Measurements from ENCODE around the gene GATA2.

The GATA2 gene

GRCh38 chr3:128486681-128487537 lies 6.1 kb downstream of the GATA2 start:
- H3K9me3 ChIP-seq: no peaks in the 10 kb centered on the region
- no peaks in the 10 kb centered on the region for H3K36me3 ChIP-seq
- H3K4me1 ChIP-seq: peaks cover 0 to 65% (median 51%) of the 10 kb centered on the region in 4 donors
- no peak overlapping the region for H3K27ac ChIP-seq
- intact Hi-C loops (cut with DNase I; ENCODE audit: low total_unique reads): loop anchor here (5.0 kb wide), 1 partner anchor 410 kb away; no protein-coding TSS in a partner anchor
- peaks cover 15 to 98% of the 10 kb centered on the region in 2 donors for H3K27me3 ChIP-seq
- peak in 1 of 2 donors; percentile 62 for DNase-seq
- TF ChIP-seq, protein P1, sequence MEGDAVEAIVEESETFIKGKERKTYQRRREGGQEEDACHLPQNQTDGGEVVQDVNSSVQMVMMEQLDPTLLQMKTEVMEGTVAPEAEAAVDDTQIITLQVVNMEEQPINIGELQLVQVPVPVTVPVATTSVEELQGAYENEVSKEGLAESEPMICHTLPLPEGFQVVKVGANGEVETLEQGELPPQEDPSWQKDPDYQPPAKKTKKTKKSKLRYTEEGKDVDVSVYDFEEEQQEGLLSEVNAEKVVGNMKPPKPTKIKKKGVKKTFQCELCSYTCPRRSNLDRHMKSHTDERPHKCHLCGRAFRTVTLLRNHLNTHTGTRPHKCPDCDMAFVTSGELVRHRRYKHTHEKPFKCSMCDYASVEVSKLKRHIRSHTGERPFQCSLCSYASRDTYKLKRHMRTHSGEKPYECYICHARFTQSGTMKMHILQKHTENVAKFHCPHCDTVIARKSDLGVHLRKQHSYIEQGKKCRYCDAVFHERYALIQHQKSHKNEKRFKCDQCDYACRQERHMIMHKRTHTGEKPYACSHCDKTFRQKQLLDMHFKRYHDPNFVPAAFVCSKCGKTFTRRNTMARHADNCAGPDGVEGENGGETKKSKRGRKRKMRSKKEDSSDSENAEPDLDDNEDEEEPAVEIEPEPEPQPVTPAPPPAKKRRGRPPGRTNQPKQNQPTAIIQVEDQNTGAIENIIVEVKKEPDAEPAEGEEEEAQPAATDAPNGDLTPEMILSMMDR (IDR thresholded peaks at IDR 0.05): no peak
- peak overlapping the region; percentile 51 to 52 for H3K4me3 ChIP-seq

DNA sequence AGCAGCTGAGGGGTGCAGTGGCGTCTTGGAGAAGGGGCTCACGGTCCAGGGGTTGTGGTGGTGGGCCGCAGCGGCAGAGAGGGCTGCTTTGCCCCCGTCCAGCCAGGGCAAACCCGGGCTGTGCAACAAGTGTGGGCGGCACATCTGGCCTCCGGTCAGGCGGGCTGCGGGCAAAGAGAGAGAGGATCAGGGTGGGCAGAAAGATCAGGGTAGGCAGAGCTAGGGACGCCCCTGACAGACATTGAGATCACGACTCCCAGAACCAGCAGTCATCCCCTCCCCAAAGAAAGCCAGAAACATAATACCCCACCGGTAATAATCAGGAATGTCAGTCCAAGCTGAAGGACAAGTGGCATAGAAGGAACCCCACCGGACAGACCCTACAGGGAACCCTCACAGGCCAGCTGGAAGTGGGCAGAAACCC lies 6.8 kb downstream of the GATA2 start:
- peaks cover 0 to 66% (median 49%) of the 10 kb centered on the region in 4 donors for H3K4me1 ChIP-seq

DNA sequence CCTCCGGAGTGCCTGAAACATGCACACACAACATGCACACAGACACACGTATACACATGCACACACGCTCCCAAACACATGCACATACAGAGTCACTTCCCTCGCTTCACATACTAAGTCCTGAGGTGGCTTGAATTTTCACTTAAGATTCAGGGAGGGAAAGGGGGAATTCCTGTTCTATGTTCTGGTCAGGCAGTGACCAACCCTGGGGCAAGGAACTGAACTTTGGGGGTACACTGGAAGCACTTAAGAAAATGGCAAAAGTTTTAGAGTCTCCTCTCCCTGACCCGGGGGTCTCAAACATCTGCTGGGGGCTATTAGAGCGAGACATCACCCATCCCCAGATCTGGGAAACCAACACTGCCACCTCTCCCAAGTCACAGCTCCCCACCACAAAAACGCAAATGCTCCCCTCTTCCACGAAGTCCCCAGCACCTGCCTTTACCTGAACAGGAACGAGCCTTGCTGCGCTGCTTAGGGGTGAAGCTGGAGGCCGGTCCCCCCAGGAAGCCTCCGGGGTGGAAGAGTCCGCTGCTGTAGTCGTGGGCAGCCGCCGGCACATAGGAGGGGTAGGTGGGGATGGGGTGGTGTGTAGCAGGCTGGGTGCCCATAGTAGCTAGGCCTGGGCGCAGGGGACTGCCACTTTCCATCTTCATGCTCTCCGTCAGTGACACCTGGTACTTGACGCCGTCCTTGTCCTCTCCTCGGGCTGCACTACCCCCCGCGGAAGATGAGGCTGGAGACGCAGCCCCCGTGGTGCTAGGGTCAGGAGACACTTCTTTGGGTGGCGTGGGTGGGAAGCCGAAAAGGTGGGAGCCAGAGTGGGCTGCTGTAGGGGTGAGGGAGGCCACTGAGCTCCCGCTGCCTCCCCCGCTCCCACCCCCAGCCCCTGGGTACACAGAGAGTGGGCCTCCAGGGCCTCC lies 7.5 kb downstream of the GATA2 start:
- peaks cover 0 to 65% (median 47%) of the 10 kb centered on the region in 4 donors for H3K4me1 ChIP-seq
- intact Hi-C loops (cut with DNase I; ENCODE audit: low total_unique reads): loop anchor here (5.0 kb wide), 1 partner anchor 408 kb away; no protein-coding TSS in a partner anchor

More for the DNA sequence above, 6.8 kb downstream of the GATA2 start:
- TF ChIP-seq, protein P1 (IDR thresholded peaks at IDR 0.05): no peak
- Histone ChIP-seq H3K4me3 (peak overlapping the region; percentile 51 to 52), H3K9me3 (no peaks in the 10 kb centered on the region), H3K36me3 (no peaks in the 10 kb centered on the region), H3K27ac (no peak overlapping the region), H3K27me3 (peaks cover 13 to 98% of the 10 kb centered on the region in 2 donors)
- intact Hi-C loops (cut with DNase I; ENCODE audit: low total_unique reads): loop anchor here (5.0 kb wide), 1 partner anchor 409 kb away; no protein-coding TSS in a partner anchor
- DNase-seq: no peak

GRCh38 chr3:128484404-128485281 lies 8.4 kb downstream of the GATA2 start:
- Histone ChIP-seq H3K36me3 (no peaks in the 10 kb centered on the region), H3K9me3 (no peaks in the 10 kb centered on the region), H3K4me3 (peak overlapping the region in 1 of 2 donors; percentile 10), H3K27me3 (peaks cover 3 to 97% of the 10 kb centered on the region in 2 donors), H3K4me1 (peaks cover 0 to 56% (median 40%) of the 10 kb centered on the region in 4 donors), H3K27ac (no peak overlapping the region)
- intact Hi-C loops (cut with DNase I; ENCODE audit: low total_unique reads): loop anchor here (5.0 kb wide), 1 partner anchor 407 kb away; no protein-coding TSS in a partner anchor
- TF ChIP-seq, protein P1 (IDR thresholded peaks at IDR 0.05): no peak
- no peak for DNase-seq

More for the DNA sequence above, 7.5 kb downstream of the GATA2 start:
- no peaks in the 10 kb centered on the region for H3K36me3 ChIP-seq
- no peak for DNase-seq
- H3K9me3 ChIP-seq: no peaks in the 10 kb centered on the region
- peaks cover 6 to 98% of the 10 kb centered on the region in 2 donors for H3K27me3 ChIP-seq
- TF ChIP-seq, protein P1 (IDR thresholded peaks at IDR 0.05): no peak
- no peak overlapping the region for H3K27ac ChIP-seq
- H3K4me3 ChIP-seq: peak overlapping the region; percentile 51 to 52

All from tibial artery (tissue), 4 donors.